DMS53 treated with DMSO at 0.1 percent for 48 hours (cell line): Measurements from ENCODE around the gene TTC9.
"Not testable (repeated sequence)": the region's sequence is repeated elsewhere in the genome, so short reads cannot be mapped to it uniquely, and the experiment has no call there.

Source experiments
- DNase-seq: peaks from one replicate; lab custom pipeline; 2025; ENCODE audit not compliant: unreplicated experiment; lab: John Stamatoyannopoulos, UW

Gene TTC9

DNA sequence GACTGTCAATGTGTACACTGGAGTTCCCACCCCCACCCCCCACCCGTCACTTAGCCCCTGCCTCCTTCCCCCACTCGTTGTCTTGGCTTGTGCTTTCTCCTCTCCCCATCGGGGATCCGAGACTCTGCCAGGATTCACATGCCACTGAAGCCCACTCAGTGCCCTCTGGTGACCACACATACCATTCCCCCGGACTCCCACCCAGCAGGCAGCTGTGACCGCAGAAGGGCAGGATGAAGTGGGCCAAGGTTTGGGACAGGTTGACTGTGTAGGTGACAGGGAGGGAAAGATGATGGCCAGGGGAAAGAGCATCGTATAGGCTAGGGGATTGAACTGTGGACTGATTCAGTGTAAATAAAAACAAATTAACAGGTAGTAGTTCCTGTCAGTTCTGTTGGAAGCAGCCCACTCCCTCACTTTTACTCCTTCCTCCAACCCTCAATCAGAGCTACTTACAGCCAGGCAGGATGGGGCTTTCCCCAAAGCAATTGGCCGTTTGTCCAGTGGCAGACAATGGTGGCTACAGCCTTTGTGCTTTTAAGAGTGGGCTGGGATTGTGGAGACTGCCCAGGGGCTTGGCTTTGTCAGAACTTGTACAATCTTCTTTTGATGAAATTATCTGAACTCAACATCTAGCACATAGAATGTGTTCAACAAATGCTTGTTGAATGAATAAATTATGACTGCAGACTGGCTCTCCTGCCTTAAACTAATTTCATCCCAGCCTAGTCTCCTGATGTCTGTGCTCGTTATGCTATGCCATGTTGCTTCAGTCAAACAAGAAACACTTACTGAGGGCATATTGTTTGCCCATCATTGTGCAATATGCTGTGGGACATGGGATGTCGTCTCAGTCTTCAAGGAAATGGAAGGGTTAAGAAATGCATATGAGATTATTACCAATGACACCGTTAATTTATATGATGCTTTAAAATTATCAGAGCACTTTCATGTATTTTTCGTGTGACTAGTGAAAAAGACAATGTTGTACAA is 30.2 kb downstream of the TTC9 start:
- DNase-seq: no peak

DNA sequence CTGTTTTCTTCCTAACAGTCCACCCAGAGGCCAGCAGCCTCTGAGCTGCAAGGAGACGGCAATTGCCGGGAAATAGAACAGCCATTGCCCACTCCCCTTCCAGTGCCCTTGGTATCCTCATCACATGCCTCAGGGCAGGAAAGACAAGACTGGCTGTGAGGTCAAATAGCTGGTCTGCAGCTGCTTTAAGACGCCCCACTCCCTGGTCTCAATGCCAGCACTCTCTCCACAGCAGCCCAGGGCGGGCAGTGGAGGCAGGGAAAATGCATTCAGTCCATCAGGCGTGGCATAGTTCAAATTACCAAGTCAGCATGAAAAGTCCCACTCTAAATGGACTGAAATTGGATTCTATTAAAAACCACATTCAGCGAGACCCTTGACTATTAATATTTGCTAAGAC is 35.6 kb downstream of the TTC9 start:
- DNase-seq: no peak

DNA sequence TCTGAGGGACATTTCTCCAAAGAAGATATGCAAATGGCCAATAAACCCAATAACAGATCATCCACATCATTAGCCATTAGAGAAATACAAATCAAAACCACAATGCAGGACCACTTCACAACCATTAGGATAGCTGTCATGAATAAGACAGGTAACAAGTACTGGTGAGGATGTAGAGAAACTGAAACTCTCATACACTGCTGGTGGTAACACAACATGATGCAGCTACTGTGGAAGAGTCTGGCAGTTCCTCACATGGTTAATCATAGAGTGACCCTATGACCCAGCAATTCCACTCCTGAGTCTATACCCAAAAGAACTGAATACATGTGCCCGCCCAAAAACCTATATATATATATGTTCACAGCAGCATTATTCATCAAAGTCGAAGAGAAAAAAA is 39.0 kb downstream of the TTC9 start:
- no peak for DNase-seq

DNA sequence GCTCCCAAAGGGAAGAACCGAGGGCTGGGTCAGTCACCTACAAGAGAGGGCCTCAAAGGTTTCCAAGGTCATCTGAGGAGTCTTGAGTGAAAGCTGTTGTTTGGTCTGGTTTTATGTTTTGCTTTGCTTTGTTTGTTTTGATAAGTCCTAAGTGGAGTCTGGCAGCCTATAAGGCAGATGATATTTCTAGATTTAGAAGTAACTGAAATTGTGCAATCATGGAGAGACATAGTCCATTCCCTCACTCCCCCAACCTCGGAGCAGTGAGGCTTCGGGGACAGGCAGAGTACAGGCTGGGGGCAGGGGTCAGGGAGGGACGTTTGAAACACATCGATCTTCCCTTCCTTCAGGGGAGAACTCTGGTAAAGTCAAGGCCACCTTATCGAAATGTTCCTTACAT is 42.3 kb downstream of the TTC9 start:
- no peak for DNase-seq

DNA sequence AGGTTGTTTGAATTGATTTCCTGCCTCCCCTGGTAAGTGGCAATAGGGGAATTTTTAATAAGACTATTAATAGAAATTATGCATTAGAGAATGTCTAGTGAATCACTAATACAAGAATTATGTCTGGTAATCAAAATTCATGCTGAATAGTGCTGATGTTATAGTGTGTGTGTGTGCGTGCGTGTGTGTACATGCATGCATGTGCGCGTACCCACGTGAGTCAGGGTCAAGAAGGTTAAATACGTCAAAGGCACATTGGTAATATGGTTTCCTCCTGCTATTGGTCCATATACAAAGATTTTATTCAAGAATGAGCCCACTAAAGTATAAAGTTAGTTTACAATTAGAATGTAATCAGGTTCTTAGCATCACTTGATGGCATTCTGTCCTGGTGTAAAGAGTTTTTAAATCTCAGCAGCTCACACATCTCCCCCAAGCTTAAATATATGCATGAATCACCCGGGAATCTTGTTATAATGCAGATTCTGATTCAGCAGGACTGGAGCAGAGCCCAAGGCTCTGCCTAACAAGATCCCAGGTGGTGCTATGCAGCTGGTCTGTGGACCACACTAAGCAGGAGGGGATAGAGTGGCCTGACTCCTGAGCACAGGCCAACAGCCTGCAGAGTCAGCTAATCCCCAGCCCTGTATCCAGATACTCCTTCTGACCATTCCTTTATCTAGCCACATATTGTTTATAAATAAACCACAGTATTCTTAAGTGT is 43.9 kb downstream of the TTC9 start:
- DNase-seq: no peak

DNA sequence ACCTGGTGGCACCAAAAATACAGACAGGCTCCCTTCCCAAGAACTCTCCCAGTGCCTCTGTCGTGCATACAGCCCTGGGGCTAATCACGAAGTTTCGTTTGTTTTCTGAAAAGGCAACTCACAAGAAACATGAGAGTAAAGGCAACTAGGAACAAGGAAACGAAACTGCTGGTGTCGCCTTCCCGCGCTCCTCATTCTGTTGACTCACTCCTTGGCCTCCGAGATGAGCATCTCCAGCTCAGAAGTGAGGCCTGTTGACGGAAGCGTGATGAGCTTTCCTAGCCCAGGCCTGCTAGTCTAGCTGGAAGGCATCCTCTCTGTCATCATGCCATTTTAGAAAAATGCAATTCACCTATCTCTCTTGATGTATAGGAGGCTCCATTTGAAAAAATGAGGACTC is 50.5 kb downstream of the TTC9 start:
- DNase-seq: no peak

DNA sequence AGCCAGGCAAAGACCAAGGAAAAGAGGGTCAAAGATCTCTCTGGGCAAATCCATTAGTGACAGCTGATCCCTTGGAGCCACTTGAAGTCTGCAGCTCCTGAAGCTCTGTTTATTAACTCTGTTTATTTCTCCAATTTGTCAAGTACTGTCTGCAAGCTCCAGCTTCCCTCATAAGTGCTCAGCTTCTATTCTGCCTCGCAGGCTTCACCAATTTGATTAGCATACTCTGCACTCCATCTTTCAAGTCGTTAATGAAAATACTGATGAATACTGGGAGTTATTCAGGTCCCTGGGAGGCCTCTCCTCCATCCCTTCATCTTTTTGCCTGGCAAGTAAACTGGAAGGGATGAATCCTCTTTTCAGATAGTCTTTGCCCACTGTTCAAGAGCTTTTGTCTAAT is 54.3 kb downstream of the TTC9 start:
- no peak for DNase-seq

DNA sequence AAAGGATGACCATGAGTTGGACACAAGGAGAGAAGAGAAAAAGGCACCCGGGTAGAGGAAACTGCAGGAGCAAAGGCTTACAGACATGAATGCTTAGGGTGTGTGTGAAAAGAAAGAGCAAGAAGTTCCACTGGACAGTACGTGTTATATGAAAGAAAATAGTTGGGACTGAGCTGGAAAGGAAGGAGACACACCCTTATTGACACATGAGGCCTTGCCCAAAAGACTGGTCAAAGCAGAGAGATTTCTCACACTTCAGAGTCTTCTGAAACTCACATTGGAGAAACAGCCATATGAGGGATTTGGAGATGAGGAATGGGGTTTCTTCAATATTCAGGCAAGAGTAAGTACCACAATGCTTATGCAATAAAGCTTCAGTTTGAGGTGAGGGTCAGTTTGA is 56.0 kb downstream of the TTC9 start:
- DNase-seq: no peak

DNA sequence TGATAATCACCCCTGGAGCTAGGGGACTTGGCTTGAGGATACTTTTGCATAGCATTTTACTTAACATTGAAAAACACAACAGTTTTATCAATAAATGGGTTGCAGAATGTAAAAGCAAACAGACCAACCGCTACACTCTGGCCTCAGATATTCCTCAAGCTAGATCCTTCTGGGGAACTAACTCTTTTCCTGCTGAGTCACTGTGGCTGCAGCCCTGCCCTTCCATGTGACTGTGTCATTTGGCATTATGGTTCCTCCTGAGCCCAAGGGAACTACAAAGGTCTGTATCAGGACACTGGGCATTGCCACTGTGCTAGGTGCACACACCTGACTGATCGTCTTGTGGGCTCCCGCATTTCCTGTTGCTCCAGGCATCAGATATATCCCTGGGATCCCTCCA is 56.6 kb downstream of the TTC9 start:
- peak; percentile 6 for DNase-seq

DNA sequence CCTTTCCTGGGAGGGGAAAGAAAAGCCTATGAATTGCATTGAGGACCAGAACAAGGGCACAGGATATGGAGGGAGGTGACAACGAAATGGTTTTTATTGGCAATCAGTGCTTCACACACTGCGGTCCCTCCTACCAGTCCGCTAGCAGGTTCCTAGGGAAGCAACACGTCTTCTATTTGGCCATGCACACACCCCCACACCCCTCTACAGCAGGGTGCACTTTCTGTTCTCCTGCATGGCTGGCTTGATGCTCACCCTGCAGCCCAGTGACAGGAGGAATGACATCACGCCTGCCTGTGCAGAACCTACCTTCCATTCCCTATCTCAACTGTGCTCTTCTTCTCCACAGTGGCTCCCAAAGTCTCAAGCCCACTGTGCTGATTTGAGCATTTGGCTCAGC is 57.9 kb downstream of the TTC9 start:
- DNase-seq: no peak

DNA sequence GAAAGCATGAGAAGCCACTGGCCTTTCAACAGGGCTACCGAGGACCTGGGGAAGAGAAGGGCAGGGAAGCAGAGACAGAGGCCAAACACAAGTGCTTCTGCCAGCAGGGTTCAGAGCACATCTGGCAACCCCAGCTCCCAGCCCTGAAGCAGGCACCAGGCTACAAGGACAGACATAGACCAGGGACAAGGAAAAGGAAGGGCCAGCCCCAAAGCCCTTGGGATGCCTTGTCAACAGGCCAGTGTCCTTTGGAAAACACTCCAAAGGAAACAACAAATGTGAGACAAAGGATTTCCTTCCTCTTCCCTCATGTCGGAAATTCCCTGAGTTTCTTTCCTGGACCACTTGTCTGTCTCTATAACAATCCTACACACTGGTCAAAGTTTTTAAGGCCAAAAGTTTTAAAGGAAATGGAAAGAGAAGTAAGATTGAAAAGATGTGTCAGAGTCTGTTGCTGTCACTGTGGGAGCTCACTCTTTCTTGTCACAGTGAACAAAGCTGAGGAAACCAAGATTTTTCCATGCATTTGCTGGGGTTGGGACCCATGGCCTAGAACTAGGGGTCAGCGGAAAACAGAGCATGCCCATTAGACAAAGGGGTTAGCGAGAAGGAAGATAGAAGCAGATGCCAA is 59.4 kb downstream of the TTC9 start:
- DNase-seq: no peak

DNA sequence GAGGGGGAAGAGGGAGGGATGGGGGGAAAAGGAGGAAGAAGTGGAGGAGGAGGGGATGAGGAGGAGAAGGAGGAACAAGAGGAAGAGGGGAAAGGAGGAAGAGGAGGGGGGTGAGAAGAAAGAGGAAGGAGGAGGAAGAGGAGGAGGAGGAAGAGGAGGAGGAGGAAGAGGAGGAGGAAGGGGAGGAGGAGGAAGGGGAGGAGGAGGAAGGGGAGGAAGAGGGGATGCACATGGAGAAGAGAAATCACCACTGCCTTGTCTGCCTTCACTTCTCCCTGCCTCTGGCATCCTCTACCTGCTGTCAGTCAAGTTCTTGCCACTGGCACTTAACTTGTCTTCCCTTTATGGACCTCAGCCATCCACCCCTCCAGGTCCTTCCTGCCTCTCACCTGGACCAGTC is 59.9 kb downstream of the TTC9 start:
- DNase-seq: no peak

DNA sequence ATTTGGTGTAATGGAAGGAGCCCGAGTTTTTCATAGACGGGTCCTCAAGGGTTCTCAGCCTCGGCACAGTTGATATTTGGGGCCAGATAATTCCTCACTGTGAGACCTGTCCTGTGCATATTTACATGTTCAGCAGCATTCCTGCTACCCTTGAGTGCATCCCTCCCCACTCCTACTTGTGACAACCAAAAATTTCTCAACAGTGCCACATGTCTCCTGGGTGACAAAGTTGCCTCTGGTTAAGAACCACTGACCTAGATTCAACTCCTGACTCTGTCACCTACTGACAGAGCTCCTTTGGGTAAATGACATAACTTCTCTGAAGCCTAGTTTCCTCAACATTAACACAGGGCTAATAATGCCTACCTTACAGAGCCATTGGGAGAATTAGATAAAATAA is 60.4 kb downstream of the TTC9 start:
- no peak for DNase-seq

DNA sequence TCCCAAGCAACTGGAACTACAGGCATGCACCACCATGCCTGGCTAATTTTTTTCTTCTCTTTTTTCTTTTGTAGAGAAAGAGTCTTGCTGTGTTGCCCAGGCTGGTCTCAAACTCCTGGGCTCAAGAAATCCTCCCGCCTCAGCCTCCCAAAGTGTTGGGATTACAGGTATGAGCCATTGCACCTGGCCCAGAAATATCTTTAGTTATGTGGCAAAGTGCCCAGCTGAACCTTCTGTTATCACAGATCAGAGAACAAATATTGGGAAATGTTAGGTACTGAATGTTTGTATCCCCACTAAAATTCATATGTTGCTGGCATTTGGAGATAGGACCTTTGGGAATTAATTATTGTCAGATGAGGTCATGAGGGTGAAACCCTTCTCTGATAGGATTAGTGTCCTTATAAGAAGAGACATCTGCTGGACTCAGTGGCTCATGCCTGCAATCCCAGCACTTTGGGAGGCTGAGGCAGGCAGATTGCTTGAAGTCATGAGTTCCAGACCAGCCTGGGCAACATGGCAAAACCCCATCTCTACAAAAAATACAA is 62.0 kb downstream of the TTC9 start:
- not testable (repeated sequence) for DNase-seq

DNA sequence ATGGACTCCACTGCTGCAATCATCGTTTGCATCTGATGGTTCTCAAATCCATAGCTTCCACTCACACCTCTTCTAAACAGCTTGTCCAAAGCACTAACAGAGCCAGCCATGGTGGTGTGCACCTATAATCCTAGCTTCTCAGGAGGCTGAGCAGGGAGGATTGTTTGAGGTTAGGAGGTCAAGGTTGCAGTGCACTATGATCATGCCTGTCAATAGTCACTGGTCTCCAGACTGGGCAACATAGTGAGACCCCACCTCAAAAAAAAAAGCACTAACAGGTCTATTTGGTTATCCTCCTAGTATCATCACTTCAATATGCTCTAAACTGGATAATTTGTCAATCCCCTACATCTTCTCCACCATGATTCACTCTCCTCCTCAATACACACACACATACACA is 63.2 kb downstream of the TTC9 start:
- DNase-seq: no peak

DNA sequence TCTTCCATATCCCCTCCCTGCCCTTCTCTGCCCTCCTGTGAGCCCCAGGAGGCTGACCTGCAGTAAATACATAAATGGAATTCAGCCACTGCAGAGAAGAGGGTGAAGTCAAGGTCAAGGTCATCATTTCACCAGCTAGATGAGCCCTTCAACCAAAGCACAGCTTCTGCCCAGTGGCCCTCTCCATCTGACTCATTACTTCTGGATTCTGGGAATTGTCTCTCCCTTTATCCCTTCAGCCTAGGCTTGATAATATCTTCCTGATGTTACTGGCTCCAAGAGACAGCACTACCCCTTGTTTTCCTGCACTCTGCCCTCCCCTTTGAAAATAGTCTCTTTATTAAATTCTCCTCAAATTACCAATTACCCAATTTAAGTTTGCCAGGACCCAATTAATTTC is 64.5 kb downstream of the TTC9 start:
- DNase-seq: no peak

DNA sequence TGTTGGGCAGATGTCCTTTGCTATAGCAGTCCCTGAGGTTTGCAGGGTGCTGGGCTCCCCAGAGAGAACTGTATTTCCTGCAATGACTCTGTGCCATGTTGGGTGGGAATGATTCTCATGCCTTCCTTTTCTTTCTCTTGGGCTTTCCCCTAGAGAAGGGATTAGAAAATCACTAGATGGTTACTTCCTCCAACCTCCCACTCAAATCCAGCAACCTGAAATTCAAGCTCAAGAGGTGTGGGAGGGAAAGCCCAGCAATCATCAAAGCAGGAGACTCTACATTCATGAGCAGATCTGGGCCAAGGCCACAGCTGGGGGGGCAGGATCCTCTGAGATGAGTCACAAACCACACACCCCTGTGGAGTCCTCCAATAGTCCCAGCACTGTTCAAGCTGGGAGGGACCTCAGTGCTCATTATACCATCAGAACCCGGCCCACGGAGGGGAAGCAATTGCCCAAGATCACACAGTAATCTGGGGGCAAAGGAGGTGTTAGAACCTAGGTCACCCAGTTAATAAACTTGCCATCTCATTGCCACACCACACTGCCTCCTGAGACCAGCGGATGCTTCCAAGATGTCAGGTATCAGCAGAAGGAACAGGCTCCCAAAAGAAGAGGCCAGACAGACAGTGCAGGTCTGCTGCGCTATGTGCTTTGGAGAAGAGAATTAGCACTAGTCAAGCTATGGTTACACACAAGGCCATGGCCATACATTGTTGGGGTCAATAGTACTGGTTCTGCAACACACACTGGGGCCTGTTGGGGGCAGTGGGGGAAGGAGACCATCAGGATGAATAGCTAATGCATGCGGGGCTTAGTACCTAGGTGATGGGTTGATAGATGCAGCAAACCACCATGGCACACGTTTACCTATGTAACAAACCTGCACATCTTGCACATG is 65.7 kb downstream of the TTC9 start:
- peak; percentile 50 for DNase-seq

DNA sequence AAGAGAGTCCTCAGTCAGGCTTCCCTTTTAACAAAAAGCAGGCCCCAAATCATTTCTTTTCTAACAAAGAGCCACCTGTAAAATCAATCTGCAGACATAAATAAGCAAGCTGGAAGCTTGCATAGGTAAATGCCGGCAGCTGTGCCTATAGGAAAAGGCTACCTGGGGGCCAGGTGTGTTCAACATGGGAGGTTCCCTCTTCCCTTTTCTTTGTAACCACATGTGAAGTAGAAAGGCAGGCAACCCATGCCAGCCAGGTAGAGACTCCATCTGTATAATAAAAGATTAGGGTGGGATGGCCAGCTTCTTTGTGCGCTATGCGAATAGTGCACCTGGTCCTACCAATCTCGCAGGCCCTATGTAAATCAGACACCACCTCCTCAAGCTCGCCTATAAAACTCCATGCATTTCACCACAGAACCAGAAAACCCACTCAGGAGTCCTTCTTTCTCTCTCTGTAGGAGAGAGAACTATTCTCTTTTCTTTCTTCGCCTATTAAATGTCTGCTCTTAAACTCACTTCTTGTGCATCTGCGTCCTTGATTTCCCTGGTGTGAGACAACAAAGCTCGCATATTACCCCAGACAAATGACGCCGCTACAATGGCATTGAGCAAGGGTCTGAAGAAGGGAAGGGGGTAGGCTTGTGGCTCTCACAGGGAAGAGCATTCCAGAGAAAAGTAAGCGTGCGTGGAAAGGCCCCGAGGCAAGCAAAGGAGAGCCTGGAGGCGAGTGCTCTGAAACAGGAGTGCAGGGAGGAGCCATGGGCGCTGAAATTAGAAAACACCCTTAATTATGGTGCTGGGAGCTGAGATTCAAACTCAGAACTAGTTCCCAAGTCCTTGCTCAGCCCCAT is 67.2 kb downstream of the TTC9 start:
- no peak for DNase-seq

DNA sequence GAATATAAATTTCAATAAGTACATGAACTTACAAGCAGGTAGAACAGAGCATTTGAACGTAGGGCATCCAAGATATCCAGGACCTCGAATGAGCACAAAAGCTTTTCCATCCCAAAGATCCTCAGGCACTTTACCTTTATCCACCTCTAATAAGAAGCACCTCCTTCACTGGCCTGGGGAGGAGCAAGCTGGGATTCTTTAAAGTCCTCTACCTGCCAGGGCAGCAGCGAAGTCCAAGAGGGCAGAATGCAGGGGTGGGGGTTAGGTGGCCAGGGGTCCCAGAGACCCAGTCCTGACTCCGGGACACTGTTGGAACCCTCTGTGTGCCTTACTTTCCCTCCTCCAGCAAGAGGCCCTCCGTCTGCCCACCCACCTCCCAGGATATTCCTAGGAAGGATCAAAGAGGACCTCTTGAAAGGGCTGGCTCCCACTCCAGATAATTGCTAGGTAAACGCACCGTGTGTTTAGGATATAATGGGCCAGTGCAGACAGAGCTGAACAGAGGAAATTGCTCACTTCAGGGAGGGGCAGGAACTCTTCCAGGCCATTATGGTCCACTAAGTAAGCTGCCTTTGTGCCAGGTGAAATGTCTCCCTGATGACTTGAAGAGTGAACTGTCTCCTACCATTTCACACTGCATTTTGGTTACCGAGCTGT is 68.1 kb downstream of the TTC9 start:
- DNase-seq: peak; percentile 82
